Skeletal muscle tissue (tissue), 4 donors: ENCODE data around the gene SHD. TPM values are rescaled to one million over a fixed set of nuclear protein-coding genes. Genes with fewer than 3 reads are reported as not detected.
"Not testable (repeated sequence)": the region's sequence is repeated elsewhere in the genome, so short reads cannot be mapped to it uniquely, and the experiment has no call there.

Experiments
- H3K27ac ChIP-seq: one replicate; pipeline ENCODE4 v1.7.0; 2013; ENCODE audit warnings: mild to moderate bottlenecking, low read depth, low read length, inconsistent platforms
- H3K27me3 ChIP-seq, 3 donors: one replicate each; pipeline ENCODE4 v1.7.0; 2013; ENCODE audit warnings: low read length in 3 of 3; ENCODE audit not compliant: control insufficient read depth in 3 of 3, insufficient read depth in 3 of 3
- H3K36me3 ChIP-seq, 3 donors: one replicate each; pipeline ENCODE4 v1.7.0; 2013; ENCODE audit warnings: low read length in 3 of 3; ENCODE audit not compliant: control insufficient read depth in 3 of 3, insufficient read depth in 3 of 3
- H3K4me1 ChIP-seq, 3 donors: one replicate each; pipeline ENCODE4 v1.7.0; 2013; ENCODE audit warnings: low read length in 3 of 3, mild to moderate bottlenecking in 3 of 3; ENCODE audit not compliant: control insufficient read depth in 3 of 3, insufficient read depth in 3 of 3
- H3K4me3 ChIP-seq, 3 donors: one replicate each; pipeline ENCODE4 v1.7.0; 2013; ENCODE audit warnings: low read length in 3 of 3
- H3K9ac ChIP-seq, 3 donors: one replicate each; pipeline ENCODE4 v1.7.0; 2013; ENCODE audit warnings: low read length in 3 of 3, mild to moderate bottlenecking in 3 of 3, moderate library complexity in 2 of 3, low read depth in 1 of 3
- H3K9me3 ChIP-seq, 3 donors: one replicate each; pipeline ENCODE4 v1.7.0; 2013; ENCODE audit warnings: low read length in 3 of 3; ENCODE audit not compliant: control insufficient read depth in 3 of 3
- total RNA-seq: library from RNA; depleted of rRNA; stranded (reverse); fragments of >200 nt; gene quantifications from one replicate; pipeline ENCODE4 v1.2.3, GENCODE V29; 2014
- donor health status: Osteomylitis.

SHD gene
- total RNA-seq, 1 donor from 2014 or later: 24.5 TPM

DNA sequence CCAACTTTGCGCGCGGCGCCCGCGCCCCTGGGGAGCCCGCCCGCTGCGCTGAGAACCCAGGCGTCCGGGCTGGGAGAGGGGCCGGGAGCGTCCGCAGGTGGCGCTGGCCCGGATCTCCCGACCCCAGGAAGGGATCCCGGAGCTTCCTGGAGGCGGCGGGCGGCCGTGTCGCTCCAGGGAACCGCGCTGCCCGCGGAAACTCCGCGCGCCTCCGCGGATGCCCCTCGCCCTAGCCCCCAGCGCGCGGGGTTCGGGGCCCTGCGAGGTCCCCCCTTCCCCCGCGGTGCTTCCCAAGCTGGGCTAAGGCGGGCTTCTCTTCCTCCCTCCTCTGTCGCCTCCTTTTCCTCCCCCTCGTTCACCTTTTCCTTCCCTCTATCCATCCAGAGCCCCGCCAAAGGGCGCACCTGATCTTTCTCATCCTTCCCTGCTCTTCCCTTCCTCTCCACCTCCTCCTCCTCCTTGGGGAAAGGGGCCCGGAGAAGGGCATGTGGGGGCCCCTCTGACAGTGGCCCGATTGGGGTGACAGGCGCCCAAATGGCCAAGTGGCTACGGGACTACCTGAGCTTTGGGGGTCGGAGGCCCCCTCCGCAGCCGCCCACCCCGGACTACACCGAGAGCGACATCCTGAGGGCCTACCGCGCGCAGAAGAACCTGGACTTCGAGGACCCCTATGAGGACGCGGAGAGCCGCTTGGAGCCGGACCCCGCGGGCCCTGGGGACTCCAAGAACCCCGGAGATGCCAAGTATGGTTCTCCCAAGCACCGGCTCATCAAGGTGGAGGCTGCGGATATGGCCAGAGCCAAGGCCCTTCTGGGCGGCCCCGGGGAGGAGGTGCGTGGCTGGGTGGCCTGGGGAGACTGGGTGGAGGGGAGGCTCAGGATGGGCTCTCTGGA lies 710 bp downstream of the SHD start:
- Histone ChIP-seq H3K9ac (no peak overlapping the region), H3K4me3 (no peak overlapping the region), H3K27me3 (peaks cover 31 to 47% (median 39%) of the 10 kb centered on the region in 3 donors), H3K9me3 (no peaks in the 10 kb centered on the region), H3K36me3 (no peaks in the 10 kb centered on the region), H3K27ac (no peak overlapping the region), H3K4me1 (peaks cover 0 to 3% (median 0%) of the 10 kb centered on the region in 3 donors)

DNA sequence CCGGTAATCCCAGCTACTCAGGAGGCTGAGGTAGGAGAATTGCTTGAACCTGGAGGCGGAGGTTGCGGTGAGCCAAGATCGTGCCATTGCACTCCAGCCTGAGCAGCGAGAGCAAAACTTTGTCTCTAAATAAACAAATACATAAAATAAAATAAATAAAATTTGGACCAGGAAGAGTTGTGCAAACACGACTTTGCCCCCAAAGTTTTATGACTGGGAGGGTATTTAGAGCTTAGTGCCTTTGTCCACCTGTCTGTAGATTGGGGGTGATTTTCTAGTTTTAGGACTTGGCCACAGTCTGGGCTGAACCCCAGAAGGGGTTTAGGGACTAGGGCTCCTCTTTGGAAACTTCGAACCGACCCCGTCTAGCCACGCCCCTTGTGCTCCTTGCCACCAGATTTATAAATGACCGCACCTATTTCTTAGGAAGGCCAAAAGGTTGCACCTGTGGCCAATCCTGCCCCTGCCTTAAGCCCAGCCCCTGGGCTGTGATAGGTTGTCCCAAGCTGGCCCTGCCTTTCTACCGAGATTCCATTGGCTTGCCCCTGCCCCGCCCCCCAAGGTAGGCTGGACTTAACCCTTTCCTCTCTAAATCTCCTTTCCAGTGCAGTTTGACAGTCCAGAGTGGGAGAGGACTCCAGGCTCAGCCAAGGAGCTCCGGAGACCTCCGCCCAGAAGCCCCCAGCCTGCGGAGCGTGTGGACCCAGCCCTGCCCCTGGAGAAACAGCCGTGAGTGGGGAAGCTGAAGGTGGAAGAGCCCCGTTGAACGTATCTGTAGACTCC lies 5.3 kb downstream of the SHD start:
- Histone ChIP-seq H3K27ac (no peak overlapping the region), H3K9me3 (no peaks in the 10 kb centered on the region), H3K4me1 (peaks cover 0 to 3% (median 0%) of the 10 kb centered on the region in 3 donors), H3K9ac (no peak overlapping the region), H3K4me3 (no peak overlapping the region), H3K27me3 (peaks cover 22 to 42% (median 37%) of the 10 kb centered on the region in 3 donors), H3K36me3 (no peaks in the 10 kb centered on the region)

DNA sequence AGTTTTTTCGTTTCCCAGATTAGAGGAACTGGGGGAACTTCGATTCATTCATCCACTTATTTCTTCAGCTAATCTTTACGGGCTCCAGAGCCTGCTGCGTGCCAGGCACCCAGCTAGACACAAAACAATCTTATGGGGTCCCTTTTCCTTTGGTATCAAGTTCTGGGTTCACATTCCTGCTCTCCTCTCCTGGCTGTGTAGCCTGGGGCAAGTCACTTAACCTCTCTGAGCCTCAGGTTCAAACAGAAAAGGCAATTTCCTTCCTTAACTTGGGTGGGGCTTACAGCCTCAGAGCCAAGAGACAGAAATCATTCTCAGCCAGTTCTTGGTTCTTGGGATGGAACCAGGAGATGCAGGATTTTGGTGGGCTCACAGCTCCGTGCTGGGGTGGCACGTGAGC lies 5.9 kb downstream of the SHD start:
- H3K9ac ChIP-seq: no peak overlapping the region
- no peak overlapping the region for H3K4me3 ChIP-seq
- H3K27ac ChIP-seq: no peak overlapping the region
- H3K27me3 ChIP-seq: peaks cover 15 to 37% (median 31%) of the 10 kb centered on the region in 3 donors
- no peaks in the 10 kb centered on the region for H3K36me3 ChIP-seq
- H3K9me3 ChIP-seq: no peaks in the 10 kb centered on the region
- no peaks in the 10 kb centered on the region for H3K4me1 ChIP-seq

DNA sequence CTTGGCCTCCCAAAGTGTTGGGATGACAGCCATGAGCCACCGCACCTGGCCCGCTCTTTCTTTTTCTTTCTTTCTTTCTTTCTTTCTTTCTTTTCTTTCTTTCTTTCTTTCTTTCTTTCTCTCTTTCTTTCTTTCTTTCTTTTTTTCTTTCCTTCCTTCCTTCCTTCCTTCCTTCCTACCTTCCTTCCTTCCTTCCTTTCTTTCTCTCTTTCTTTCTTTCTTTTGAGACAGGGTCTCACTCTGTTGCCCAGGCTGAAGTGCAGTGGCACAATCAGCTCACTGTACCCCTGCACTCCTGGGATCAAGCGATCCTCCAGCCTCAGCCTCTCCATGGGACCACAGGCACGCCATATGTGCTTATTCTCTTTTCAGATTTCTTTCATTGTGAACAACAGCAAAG lies 7.1 kb downstream of the SHD start:
- H3K9me3 ChIP-seq, H3K4me1 ChIP-seq, H3K4me3 ChIP-seq, H3K27ac ChIP-seq, H3K36me3 ChIP-seq, H3K9ac ChIP-seq: not testable (repeated sequence)
- H3K27me3 ChIP-seq: peaks cover 7 to 30% (median 25%) of the 10 kb centered on the region in 3 donors

- no peaks in the 10 kb centered on the region for H3K36me3 ChIP-seq
- no peaks in the 10 kb centered on the region for H3K4me1 ChIP-seq
- peaks cover under 1 to 26% (median 14%) of the 10 kb centered on the region in 3 donors for H3K27me3 ChIP-seq
- no peaks in the 10 kb centered on the region for H3K9me3 ChIP-seq
- no peak overlapping the region for H3K27ac ChIP-seq
- no peak overlapping the region for H3K9ac ChIP-seq
- no peak overlapping the region for H3K4me3 ChIP-seq
These were observed 9.2 kb downstream of the SHD start for GRCh38 chr19:4288091-4288777.

DNA sequence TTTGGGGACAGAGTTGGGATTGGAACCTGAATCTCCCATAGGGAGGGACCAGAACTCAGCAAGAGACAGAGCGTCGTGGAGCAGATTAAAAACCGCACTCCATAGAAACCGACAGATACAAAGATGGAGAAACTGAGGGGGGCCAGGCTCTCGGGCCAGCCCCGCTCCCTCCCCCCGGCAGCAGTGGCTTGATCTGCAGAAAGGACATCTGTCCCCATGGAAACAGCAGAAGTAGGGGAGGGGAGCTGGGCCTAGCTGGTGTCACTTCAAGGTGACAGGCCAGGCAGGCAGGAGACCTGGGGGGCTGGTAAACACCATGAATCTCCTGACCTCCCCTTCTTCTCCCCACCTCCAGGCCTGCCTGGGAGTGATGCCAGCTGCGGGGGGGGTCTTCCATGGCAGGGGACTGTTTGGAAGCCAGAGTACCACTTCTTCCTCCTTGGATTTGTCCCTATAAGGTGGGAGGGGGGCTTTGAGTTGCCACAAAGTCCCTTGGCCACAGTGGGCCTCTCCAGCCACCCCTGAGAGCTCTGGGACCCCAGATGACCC lies 12.2 kb downstream of the SHD start:
- Histone ChIP-seq H3K4me3 (no peak overlapping the region), H3K36me3 (no peaks in the 10 kb centered on the region), H3K9ac (no peak overlapping the region), H3K27me3 (peaks cover 15 to 27% (median 18%) of the 10 kb centered on the region in 3 donors), H3K9me3 (no peaks in the 10 kb centered on the region), H3K27ac (no peak overlapping the region), H3K4me1 (no peaks in the 10 kb centered on the region)

DNA sequence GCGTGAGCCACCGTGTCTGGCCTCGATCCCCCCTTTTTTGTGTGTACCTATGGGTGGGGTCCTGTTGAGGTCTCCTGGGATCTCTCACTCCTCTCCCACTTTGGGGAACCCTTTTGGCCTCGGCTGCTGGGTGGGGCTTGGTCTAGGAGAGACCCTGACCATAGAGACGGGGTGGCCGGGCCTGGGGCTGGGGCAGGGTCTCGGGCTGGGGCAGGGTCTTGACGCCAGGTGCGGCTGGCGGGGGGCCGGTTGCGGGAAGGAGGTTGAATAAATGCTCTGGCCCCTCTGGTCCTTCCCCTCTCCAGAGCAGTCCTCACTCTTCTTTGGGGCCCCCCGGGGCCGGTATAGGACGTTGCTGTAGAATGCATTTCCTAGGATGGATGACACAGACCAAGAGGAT lies 13.4 kb downstream of the SHD start:
- Histone ChIP-seq H3K36me3 (no peaks in the 10 kb centered on the region), H3K9me3 (no peaks in the 10 kb centered on the region), H3K27ac (no peak overlapping the region), H3K4me3 (no peak overlapping the region), H3K27me3 (peaks cover 21 to 28% (median 24%) of the 10 kb centered on the region in 3 donors), H3K9ac (no peak overlapping the region), H3K4me1 (no peaks in the 10 kb centered on the region)

DNA sequence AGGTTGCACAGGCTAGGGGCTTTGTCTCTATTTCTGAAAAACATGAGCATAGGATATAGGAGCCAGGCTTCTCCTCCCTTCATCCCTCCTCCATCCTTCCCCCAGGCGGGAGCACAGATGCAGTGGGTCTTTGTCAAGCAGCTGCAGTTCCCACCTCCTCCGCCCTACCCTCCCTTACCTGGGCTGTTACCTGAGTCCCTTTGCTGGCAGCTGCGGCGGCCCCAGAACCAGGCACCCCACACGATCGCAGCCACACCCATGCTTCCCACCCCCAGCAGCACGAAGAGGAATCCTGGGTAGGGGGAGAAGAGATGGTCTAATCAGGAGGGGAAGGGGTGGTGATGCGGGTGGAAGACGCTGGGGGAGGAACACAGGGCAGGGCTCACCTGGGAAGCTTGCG lies 15.3 kb downstream of the SHD start:
- Histone ChIP-seq H3K27ac (no peak overlapping the region), H3K4me3 (no peak overlapping the region), H3K9ac (no peak overlapping the region), H3K9me3 (no peaks in the 10 kb centered on the region), H3K36me3 (no peaks in the 10 kb centered on the region), H3K27me3 (peaks cover 21 to 24% (median 24%) of the 10 kb centered on the region in 3 donors), H3K4me1 (no peaks in the 10 kb centered on the region)

DNA sequence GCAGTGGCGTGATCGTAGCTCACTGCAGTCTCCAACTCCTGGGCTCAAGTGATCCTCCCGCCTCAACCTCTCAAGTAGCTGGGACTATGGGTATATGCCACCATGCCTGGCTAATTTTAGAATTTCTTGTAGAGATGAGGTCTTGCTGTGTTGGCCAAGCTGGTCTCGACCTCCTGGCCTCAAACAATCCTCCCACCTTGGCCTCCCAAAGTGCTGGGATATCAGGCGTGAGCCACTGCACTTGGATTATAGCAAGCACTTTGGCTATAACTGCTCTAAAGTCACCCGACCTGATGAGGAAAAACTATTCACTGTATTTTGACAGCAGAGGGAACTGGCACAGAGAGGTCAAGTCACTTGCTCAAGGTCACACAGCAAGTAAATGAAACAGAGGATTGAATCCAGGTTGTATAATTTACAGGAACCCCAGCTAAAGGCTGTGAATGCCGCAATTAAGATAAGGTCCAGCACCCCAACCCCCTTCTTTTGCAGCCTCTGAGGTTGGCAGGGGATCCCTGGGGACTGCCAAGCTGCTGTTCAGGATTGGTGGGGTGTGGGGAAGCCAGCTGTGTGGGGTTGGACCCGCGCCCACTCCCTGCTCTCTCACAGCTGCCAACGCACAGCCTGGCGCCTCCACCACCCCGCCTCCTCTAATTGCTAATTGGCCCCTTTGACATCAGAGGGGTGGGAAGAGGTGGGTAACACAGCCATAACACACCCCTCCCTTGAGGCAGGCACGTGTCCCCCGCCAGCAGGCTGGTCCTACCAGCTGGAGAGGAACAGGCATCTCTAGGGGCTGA lies 17.1 kb downstream of the SHD start:
- H3K9me3 ChIP-seq: no peaks in the 10 kb centered on the region
- no peak overlapping the region for H3K27ac ChIP-seq
- no peak overlapping the region for H3K4me3 ChIP-seq
- peaks cover 20 to 21% (median 21%) of the 10 kb centered on the region in 3 donors for H3K27me3 ChIP-seq
- H3K9ac ChIP-seq: no peak overlapping the region
- H3K4me1 ChIP-seq: no peaks in the 10 kb centered on the region
- no peaks in the 10 kb centered on the region for H3K36me3 ChIP-seq
